Gastroesophageal sphincter (tissue), 3 donors: Measurements from ENCODE around the gene TRERF1.

Experiments used
- CTCF ChIP-seq, 4 experiments: fragments of 200-600 bp in 2 of 4; fragments of 450-650 bp in 2 of 4; sonication (generic) in 1 of 4; IDR thresholded peaks; one replicate each; pipeline ENCODE4 v1.5.1; 2017 to 2019; ENCODE audit warnings: antibody characterized with exemption in 4 of 4, mild to moderate bottlenecking in 2 of 4, moderate library complexity in 2 of 4
- EP300 ChIP-seq: sonication (generic); formaldehyde crosslinking; IDR thresholded peaks from one replicate; pipeline ENCODE4 v1.6.1; 2017; ENCODE audit warnings: antibody characterized with exemption, mild to moderate bottlenecking
- POLR2A ChIP-seq, 2 donors: fragments of 450-650 bp; IDR thresholded peaks; one replicate each; pipeline ENCODE4 v1.6.1; 2017; ENCODE audit warnings: antibody characterized with exemption in 2 of 2, mild to moderate bottlenecking in 2 of 2, moderate library complexity in 1 of 2
- POLR2AphosphoS5 ChIP-seq: sonication (generic); formaldehyde crosslinking; IDR thresholded peaks from one replicate; pipeline ENCODE4 v1.6.1; 2017; ENCODE audit warnings: antibody characterized with exemption

- TF ChIP-seq EP300 (no peak), CTCF (IDR thresholded peaks at IDR 0.05) (no peak), POLR2A (IDR thresholded peaks at IDR 0.05) (no peak), POLR2AphosphoS5 (no peak)
These were observed 19.8 kb downstream of the TRERF1 start for GRCh38 chr6:42431877-42432276.
